HG03432 (cell line): ENCODE results near the gene MGRN1.
A peak's percentile ranks its signal among the peaks of the same experiment; 100 is the strongest.

Experiments
- ATAC-seq: cut with Tn5 transposase; IDR thresholded peaks from one replicate; pipeline ENCODE4 v1.9.1; 2021; ENCODE audit warnings: mild to moderate bottlenecking, moderate library complexity; ENCODE audit not compliant: unreplicated experiment

The MGRN1 gene

DNA sequence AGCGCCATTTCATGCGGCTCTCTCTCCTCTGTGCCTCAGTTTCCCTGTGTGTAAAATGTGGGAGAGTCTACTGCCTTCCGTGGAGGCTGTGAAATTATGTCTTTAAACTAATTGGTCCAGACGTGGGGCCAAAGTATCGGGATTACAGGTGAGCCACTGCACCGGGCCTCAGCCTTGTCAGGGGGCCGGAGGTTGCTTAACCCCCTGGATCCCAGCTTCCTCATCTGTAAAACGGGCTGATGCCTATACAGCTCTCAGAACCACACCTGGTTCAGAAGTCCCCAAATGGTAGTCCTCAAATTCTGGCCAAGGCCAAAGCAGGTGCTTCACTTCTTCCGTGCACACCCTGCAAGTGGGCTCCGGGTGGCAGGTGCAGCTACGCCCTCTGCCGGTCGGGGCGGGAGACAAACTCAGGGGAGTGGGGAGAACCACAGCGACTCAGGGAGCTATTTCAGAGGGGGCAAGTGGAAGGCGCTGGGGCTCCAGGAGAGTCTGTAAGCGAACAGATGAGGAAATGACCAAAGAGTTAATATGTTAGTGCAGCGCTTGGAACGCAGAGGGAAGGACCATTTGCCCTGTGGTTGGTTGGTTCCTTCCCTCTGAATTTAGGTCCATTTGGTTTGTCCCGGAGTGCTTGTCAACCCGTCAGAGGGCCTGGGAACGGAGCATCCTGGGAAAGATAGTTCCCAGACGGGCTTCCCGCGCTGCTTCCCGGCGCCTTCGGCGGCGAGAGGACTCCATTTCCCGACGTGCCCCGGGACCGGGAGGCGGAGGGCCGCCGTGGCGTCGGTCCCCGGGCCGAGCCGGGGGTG, at the start of gene MGRN1:
Gene MGRN1 (plus strand): TSS at position 812 of the 812 bp plus-strand sequence. CDS start 135 bp downstream, outside the sequence.
- peak; percentile 80 for ATAC-seq

GRCh38 chr16:4574919-4575705, 49.5 kb upstream of the MGRN1 start:
- ATAC-seq, result no peak

GRCh38 chr16:4576008-4576407, 48.6 kb upstream of the MGRN1 start:
- ATAC-seq, result no peak

- no peak for ATAC-seq
Observed at GRCh38 chr16:4578961-4579530, 45.6 kb upstream of the MGRN1 start.

DNA sequence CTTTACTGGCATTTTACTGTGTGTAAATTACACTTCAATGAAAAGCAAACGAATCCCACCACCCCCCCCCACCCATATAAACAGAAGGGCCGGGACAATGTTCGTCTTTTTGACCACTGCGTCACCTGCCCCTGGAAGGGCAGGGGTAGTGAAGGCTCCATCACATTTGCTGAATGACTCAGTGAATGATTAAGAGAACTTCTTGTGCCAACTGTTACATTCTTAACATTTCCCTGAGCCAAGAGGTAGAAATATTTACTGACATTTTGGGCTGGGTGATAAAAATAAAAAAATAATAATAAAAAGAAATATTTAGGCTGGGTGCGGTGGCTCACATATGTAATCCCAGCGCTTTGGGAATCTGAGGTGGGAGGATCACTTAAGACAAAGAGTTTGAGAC, 44.4 kb upstream of the MGRN1 start:
- ATAC-seq, result no peak

DNA sequence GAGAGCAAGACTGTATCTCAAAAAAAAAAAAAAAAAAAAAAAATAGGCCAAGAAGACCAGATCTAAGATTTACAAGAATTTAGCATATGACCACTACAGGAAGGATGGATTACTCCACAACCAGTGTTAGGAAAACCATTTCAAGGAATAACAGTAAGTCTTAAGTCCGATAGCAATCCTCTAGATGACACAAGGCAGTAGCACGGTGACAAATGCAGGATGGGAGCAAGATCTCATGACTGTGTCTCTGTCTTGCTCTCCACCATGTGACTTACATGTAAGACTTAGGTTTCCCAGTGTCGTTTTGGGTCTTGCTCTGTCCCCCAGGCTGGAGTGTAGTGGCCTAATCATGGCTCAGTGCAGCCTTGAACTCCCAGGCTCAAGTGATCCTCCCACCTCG, 40.7 kb upstream of the MGRN1 start:
- no peak for ATAC-seq

GRCh38 chr16:4586291-4586690, 38.3 kb upstream of the MGRN1 start:
- ATAC-seq, result no peak

DNA sequence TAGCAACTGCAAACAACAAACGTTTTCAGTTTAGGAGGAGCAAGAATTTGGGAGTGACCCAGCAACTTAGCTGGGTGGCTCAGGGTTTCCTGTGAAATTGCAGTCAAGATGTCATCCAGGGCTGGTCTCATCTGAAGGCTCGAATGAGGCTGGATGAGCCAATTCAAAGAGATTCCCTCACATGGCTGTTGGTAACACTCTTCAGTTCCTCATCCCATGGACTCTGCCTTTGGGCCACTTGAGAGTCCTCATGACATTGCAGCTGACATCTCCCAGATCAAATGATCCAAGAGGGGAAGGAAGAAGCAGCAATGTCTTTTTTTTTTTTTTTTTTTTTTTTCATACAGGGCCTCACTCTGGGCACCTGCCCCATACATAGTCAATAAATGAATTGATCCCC, 36.2 kb upstream of the MGRN1 start:
- ATAC-seq, result no peak

- ATAC-seq, result no peak
Observed at GRCh38 chr16:4588961-4589360, 35.7 kb upstream of the MGRN1 start.

GRCh38 chr16:4591191-4591590, 33.4 kb upstream of the MGRN1 start:
- no peak for ATAC-seq

DNA sequence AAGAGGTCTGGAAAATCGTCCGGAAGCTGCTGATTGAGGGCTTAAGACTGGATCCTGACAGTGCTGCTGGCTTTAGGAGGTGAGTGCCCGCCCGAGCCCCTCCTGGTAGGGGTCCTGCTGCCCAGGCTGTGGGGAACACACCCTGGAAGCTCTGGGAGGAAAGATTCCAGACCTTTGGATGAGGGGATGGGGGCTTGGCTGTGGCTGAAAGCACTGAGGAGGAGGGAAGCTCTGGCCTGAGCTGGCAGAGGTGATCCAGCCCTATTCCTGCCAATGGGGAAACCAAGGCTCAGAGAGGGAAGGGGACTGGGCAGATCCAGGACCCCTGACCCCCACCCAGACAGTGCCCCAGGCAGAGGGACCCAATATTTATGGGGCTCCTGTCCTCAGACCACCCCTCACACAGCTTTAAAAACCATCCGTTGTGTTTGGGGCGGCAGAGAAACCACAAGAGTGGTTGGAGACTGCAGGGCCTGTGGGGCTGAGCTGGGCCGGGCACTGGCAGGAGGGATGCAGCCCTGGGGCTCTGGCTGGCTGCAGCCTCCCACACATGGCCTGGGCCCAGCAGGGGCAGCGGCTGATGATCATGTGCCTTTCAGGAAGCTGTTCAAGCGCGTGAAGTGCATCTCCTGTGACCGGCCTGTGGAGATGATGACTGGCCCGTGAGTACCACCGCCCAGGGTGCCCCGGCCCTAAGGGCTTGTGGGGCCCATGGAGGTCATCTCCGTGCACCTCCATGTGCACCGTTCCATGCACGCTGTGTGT, 32.7 kb upstream of the MGRN1 start:
- no peak for ATAC-seq

DNA sequence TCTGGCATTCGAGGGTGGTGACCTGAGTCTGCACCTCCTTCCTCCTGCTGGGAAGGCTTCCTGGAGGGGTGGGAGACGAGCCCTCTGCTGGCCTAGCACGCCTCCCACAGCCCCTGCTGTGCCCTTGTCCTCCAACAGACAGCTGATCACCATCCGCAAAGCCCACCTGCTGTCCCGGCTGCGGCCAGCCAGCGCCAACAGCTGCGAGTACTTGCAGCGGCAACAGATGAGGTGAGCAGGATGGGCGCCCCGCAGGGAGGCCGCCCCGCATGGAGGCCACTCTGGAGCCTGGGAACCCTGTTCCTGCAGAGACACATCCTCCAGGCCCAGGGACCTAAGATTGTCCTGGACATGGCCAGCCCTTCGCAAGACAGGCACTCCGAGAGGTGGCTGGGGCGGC, 31.5 kb upstream of the MGRN1 start:
- no peak for ATAC-seq

- no peak for ATAC-seq
Observed at GRCh38 chr16:4594433-4595410, 29.9 kb upstream of the MGRN1 start.

GRCh38 chr16:4597174-4597573, 27.5 kb upstream of the MGRN1 start:
- ATAC-seq, result no peak

DNA sequence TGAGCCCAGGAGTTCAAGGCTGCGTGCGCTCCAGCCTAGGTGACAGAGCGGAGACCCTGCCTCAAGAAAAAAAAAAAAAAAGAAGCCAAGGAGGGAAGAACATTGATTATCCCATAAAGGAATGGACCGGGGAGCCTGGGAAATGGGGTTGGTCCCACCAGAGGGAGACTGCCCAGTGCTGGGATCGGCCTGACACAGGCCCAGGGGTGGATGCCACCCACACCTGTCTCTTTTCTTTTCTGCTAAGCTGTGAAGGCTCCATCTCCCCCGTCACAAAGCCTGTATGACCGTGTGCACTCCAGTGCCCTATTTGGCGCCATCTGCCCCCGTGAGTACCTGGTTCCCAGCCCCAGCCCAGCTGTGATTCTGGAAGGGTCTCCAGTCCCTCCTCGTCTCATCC, 25.6 kb upstream of the MGRN1 start:
- no peak for ATAC-seq

DNA sequence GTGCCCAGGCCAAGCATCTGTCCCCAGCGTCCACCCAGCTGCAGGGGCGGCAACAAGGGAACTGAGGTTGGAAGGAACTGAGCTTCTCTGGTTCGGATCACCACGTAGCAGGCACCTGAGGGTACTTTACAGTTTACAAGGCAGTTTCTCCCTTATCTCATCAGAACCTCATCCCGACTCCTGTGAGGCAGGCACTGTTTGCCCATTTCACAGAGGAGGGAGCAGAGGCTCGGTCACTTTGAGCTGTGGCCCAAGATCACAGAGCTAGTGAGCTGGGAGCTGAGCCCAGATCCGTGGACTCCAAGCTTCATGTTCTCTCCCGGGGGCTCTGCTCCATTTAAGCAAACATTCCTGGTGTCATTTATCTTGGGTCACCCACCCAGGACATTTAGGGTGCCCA, 25.1 kb upstream of the MGRN1 start:
- ATAC-seq, result no peak

GRCh38 chr16:4601036-4601863, 23.4 kb upstream of the MGRN1 start:
- ATAC-seq, result no peak

- ATAC-seq, result no peak
Observed at GRCh38 chr16:4601864-4602186, 22.8 kb upstream of the MGRN1 start.

- ATAC-seq, result no peak
Observed at GRCh38 chr16:4602331-4602730, 22.3 kb upstream of the MGRN1 start.
